Raji (cell line): ENCODE results near the gene LMF2.

ENCODE experiments used
- POLR2A ChIP-seq: IDR thresholded peaks from 2 replicates; pipeline ENCODE4 v1.6.1; 2011; ENCODE audit warnings: low read depth, low read length, control low read depth; ENCODE audit not compliant: insufficient read depth

The LMF2 gene

DNA sequence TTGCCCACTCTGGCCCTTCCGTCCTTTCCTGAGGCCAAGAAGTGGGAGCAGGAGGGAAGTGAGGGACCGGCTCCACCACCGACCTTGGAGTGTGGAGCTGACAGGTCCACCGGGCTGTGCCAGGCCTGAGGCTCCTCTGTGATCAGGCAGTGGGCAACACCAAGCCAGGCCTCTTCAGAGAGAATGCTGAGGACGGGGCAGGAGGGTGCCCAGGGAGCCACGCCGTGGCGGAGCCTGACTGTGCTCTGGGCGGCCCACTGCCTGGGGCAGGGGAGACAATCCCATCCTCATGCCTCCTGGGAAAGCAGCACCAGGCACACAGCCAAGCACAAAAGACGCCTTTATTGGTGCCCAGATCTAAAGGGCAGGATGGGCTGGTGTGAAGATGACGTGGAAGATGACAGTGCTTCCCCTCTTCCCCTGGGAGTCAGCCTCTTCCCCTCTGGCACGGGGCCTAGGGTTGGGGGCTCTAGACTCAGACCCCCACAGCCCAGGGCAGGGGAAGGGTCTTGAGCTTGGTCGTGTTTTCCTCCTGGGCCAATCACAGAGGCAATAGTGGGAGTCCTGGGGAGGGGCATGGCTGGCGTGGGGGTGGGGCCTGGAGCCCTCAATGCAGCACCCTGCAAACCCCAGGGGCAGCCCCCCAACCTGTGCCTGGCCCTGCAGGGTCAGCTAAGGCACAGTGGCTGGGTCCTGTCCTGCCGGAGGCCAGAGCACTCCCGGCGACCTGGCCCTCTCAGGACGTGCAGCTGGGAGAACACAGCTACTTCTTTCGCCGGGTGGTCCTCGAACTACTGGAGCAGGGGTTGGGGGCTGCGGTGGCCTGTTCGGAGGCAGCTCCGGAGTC, 4.7 kb downstream of the LMF2 start:
- no peak for TF ChIP-seq POLR2A

- TF ChIP-seq POLR2A, result no peak
These were observed 5.4 kb downstream of the LMF2 start for GRCh38 chr22:50502096-50502495.

DNA sequence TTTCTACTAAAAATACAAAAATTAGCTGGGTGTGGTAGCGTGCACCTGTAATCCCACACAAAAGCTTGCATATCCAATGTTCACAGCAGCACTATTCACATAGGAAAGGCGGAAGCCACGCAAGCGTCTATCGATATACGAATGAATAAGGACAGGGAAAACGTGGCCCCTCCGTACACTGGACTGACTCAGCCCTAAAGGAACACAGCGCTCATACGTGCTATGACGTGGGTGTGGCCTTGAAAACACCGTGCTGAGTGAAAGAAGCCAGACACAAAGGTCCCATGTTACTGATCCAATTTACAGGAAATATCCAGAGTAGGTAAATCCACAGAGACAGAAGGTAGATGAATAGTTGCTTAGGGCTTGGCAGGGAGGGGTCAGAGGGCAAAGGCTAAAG, 7.0 kb downstream of the LMF2 start:
- no peak for TF ChIP-seq POLR2A

- TF ChIP-seq POLR2A, result no peak
These were observed 9.1 kb downstream of the LMF2 start for GRCh38 chr22:50498322-50498890.

DNA sequence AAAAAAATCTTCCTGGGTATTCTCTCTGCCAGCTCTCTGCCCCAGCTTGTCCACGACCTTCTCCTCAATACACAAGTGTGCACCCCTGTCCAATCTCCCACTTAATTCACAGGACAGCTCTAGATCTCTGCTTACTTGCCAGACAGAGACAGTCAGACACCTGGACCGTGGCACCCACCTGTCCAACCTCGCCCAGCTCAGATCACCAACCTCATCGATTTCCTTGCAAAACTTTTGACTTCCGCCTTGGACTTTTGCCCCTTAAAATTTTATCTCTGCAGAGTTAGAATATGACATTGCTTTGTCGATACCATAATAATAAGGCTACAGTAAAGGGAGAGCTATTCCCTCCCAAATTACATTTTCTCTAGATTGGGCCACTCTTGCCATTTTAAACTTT, 10.4 kb downstream of the LMF2 start:
- no peak for TF ChIP-seq POLR2A

DNA sequence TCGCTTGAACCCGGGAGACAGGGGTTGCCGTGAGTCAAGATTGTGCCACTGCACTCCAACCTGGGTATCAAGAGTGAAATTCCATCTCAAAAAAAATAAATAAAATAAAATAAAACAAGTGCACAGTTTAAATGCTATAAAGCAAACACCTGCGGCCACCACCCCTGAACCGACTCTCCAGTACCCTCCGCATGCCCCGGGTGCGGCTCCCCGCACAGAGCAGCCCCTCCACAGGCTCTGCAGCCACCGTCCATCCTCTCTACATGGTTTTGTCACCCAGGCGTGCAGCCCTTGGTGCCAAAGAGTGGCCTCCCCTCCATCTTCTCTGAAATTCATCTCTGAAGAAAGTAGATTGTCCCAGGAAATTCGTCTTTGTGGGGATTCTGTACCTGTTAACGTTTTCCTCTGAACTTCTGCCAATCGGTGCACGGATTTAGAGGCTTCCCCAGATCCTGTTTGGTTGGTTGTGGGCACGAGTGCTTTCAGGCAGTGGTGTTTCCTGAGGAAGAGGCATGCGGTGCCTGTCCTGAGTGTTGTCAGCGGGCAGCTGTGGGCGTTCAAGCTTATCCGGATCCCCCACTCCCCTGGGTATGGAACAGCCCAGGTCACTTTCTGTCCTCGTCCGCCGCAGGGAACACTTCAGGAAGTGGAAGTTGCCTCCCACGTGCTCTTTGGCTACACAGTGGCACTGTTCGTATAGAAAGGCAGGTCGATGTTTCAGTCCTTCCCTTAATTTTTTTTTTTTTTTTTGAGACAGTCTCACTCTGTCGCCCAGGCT, 16.8 kb downstream of the LMF2 start:
- TF ChIP-seq POLR2A, result no peak

DNA sequence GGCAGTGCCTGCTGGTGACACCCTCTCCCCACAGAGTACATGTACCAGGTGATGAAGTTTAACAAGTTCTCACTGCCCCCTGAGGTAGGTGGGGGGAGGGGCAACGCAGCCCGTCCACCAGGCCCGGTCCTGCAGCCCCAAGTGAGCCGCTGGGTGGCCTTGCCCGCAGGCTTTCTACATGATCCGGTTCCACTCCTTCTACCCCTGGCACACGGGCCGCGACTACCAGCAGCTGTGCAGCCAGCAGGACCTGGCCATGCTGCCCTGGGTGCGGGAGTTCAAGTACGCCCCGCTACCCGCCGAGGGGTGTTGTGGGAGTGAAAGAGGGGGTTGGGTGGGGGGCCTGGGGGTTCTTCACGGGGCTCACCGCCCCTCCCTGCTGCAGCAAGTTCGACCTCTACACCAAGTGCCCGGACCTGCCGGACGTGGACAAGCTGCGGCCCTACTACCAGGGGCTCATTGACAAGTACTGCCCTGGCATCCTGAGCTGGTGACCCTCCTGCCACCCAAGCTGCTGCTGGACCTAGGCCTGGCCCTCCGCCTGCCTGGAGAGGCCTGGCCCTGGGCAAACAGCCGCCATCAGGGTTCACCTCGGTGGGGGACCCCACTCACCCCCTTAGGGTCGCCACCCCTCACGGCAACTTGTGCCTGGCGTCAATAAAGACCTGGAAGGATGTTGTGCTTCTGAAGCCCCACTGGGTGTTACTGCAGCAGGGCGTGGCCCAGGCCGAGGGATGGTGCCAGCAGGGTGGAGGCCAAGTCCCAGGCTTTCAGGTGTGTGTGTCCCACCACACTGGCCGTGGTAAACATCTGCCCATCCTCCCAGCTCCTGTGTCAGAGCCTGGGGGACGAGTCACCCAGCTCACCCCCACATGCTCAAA, 17.9 kb downstream of the LMF2 start:
- TF ChIP-seq POLR2A, result no peak

DNA sequence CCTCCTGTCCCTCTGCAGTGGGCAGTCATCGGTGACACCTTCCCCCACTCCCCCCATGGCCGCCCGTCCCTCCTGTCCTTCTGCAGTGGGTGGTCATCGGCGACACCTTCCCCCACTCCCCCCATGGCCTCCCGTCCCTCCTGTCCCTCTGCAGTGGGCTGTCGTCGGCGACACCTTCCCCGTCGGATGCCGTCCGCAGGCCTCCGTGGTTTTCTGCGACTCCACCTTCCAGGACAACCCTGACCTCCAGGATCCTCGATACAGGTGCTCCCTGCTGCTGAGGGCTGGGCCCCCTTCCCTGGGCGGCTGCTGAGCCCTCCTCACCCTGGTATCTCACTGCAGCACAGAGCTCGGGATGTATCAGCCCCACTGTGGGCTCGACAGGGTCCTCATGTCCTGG, 18.6 kb downstream of the LMF2 start:
- no peak for TF ChIP-seq POLR2A

DNA sequence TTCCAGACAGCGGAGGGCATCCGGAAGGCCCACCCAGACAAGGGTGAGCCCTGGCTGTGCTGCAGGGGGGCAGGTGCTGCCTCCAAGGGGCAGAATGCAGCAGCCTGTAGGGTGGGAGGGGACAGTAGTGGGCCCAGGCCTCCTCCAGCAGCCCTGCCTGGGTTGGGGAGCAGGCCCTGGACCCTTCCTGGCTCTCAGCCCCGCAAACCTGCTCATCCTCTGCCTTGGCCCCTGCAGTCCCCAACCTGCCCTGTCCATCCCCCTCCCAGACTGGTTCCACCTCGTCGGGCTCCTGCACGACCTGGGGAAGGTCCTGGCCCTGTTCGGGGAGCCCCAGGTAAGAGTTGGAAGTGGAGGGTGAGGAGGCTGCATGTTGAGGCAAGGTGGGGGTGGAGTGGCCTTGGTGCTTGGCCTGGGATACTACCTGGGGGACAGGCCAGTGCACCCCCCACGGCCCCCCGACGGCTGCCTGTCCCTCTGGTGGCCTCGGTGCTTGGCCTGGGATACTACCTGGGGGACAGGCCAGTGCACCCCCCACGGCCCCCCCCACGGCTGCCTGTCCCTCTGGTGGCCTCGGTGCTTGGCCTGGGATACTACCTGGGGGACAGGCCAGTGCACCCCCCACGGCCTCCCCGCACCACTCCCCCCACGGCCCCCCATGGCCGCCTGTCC, 19.4 kb downstream of the LMF2 start:
- no peak for TF ChIP-seq POLR2A

DNA sequence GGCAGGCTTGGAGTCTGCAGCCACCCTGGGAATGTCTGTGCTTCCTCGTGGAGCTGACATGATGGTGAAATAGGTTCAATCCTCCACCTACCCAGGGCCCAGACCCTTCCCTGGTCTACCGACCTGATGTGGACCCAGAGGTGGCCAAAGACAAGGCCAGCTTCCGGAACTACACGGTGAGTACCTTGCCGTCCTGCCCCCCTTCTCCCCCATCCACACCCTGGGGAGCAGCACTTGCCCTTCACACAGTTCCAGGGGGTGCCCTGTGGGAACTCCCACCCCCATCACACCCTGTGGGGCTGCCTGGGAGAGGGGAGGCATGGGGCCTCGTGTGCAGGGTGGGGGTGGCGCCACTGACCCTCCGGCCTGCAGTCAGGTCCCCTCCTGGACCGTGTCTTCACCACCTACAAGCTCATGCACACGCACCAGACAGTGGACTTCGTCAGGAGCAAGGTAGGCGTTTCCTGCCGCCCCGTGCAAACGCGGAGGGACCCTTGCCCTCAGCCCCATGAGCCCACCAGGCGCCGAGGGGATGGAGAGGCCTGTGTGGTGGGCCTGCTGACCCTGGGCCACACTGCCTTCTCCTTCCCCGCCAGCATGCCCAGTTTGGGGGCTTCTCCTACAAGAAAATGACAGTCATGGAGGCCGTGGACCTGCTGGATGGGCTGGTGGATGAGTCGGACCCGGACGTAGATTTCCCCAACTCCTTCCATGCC, 20.1 kb downstream of the LMF2 start:
- no peak for TF ChIP-seq POLR2A

- TF ChIP-seq POLR2A, result no peak
These were observed 20.8 kb downstream of the LMF2 start, which contains the start of gene MIOX for GRCh38 chr22:50486561-50487289. Gene MIOX (plus strand): TSS chr22:50486859. CDS start chr22:50486898, 39 bp downstream.

GRCh38 chr22:50485221-50486131, 22.0 kb downstream of the LMF2 start:
- no peak for TF ChIP-seq POLR2A
